Right ventricle myocardium inferior (tissue), 1 donor: ENCODE results near the gene MUCL3. TPM values are rescaled to one million over a fixed set of nuclear protein-coding genes. Genes with fewer than 3 reads are reported as not detected.

Source experiments
- ATAC-seq: fragments of 200-7000 bp; cut with Tn5 transposase; one replicate; pipeline ENCODE4 v1.9.1; 2020; ENCODE audit warnings: mild to moderate bottlenecking, moderate library complexity
- DNase-seq: peaks from one replicate; pipeline ENCODE4 v3.0.0; 2021; ENCODE audit errors: missing footprints
- intact Hi-C: fragments of 100-400 bp; cut with DNase I; formaldehyde crosslinking; loops from one replicate; pipeline ENCODE4 v1.11.0; 2022
- total RNA-seq: library from RNA; stranded (reverse); fragmentation: NEBNext Ultra II Directional; extraction: Animal tissue kit (Norgen Biotek cat#: 25700); gene quantifications from one replicate; pipeline ENCODE4 v1.2.1, GENCODE V29; 2021
- donor health status: DM: no; HTN: yes; CAD: no; lungs with severe emphysema.

MUCL3 gene
- total RNA-seq, 1 donor from 2014 or later = not detected

GRCh38 chr6:30932665-30933365, 8.0 kb upstream of the MUCL3 start:
- ATAC-seq (no peak), DNase-seq (no peak)
- intact Hi-C loops = no loop called here

GRCh38 chr6:30935018-30935417, 5.8 kb upstream of the MUCL3 start:
- ATAC-seq (no peak), DNase-seq (no peak)
- intact Hi-C loops = no loop called here

- ATAC-seq (no peak), DNase-seq (no peak)
- intact Hi-C loops = no loop called here
These were observed 3.5 kb upstream of the MUCL3 start for GRCh38 chr6:30937265-30937664.

- no peak for DNase-seq
- intact Hi-C loops = no loop called here
- ATAC-seq = no peak
These were observed 2.0 kb upstream of the MUCL3 start for GRCh38 chr6:30938730-30939129.

- intact Hi-C loops = no loop called here
- DNase-seq = no peak
- ATAC-seq = no peak
These were observed 1.3 kb upstream of the MUCL3 start for GRCh38 chr6:30939473-30939872.

GRCh38 chr6:30942338-30943060, 1.7 kb downstream of the MUCL3 start:
- DNase-seq (peak; percentile 85), ATAC-seq (peak; percentile 79)
- intact Hi-C loops = loop anchor here (5.0 kb wide), 1 partner anchor 100 kb away; no protein-coding TSS in a partner anchor

GRCh38 chr6:30944051-30944450, 3.3 kb downstream of the MUCL3 start:
- no peak for DNase-seq
- no peak for ATAC-seq
- intact Hi-C loops = loop anchor here (5.0 kb wide), 1 partner anchor 98 kb away; no protein-coding TSS in a partner anchor

- intact Hi-C loops = no loop called here
- ATAC-seq (no peak), DNase-seq (no peak)
These were observed 4.5 kb downstream of the MUCL3 start for GRCh38 chr6:30945281-30945680.

- intact Hi-C loops = no loop called here
- ATAC-seq (no peak), DNase-seq (no peak)
These were observed 6.5 kb downstream of the MUCL3 start for GRCh38 chr6:30947231-30947630.

GRCh38 chr6:30948811-30949210, 8.0 kb downstream of the MUCL3 start:
- ATAC-seq = no peak
- intact Hi-C loops = no loop called here
- DNase-seq = no peak

- no peak for ATAC-seq
- intact Hi-C loops = no loop called here
- DNase-seq = no peak
These were observed 11.2 kb downstream of the MUCL3 start for GRCh38 chr6:30951907-30952469.

GRCh38 chr6:30954631-30955366, 14.0 kb downstream of the MUCL3 start:
- no peak for ATAC-seq
- intact Hi-C loops = no loop called here
- DNase-seq = no peak

- intact Hi-C loops = no loop called here
- peak; percentile 89 for ATAC-seq
- peak; percentile 82 for DNase-seq
These were observed 14.7 kb downstream of the MUCL3 start for GRCh38 chr6:30955367-30956042.

- DNase-seq (no peak), ATAC-seq (no peak)
- intact Hi-C loops = no loop called here
These were observed 16.9 kb downstream of the MUCL3 start for GRCh38 chr6:30957716-30958115.

GRCh38 chr6:30960907-30961673, 20.3 kb downstream of the MUCL3 start:
- ATAC-seq = no peak
- intact Hi-C loops = no loop called here
- no peak for DNase-seq

- DNase-seq (no peak), ATAC-seq (no peak)
- intact Hi-C loops = no loop called here
These were observed 21.9 kb downstream of the MUCL3 start for GRCh38 chr6:30962716-30963115.

GRCh38 chr6:30963641-30964040, 22.9 kb downstream of the MUCL3 start:
- DNase-seq (no peak), ATAC-seq (no peak)
- intact Hi-C loops = no loop called here

GRCh38 chr6:30964075-30964474, 23.3 kb downstream of the MUCL3 start:
- ATAC-seq (no peak), DNase-seq (no peak)
- intact Hi-C loops = no loop called here
